ENCODE measurements around the gene ZBED2.

GRCh38 chr3:111579495-111579894, 15.7 kb downstream of the ZBED2 start:
- TF ChIP-seq CTCF (IDR thresholded peaks at IDR 0.05) (no peak), RAD21 (conservative IDR thresholded peaks at IDR 0.05 in 1 of 2, IDR thresholded peaks at IDR 0.05 in 1 of 2) (no peak), POLR2A (IDR thresholded peaks at IDR 0.05; ENCODE audit: low read length) (no peak), PHF8 (IDR thresholded peaks at IDR 0.05; ENCODE audit: borderline replicate concordance, low read depth) (no peak), MAFK (IDR thresholded peaks at IDR 0.05; ENCODE audit: partially characterized antibody) (no peak), RARB (CRISPR knock-in tag; IDR thresholded peaks at IDR 0.05) (no peak), CEBPB (IDR thresholded peaks at IDR 0.05) (no peak), MAX (IDR thresholded peaks at IDR 0.05) (no peak)
